Activated T-cell treated with anti-CD3 and anti-CD28 coated beads, Interleukin-2, amount 50 U/mL, for 4 hours (primary cell): Measurements from ENCODE around the gene RRM1. TPM values are rescaled to one million over a fixed set of nuclear protein-coding genes. Genes with fewer than 3 reads are reported as not detected.
"Not testable (repeated sequence)": the region's sequence is repeated elsewhere in the genome, so short reads cannot be mapped to it uniquely, and the experiment has no call there.

Source experiments
- ATAC-seq, 2 donors: fragments of 200-7000 bp; cut with Tn5 transposase; one replicate each; pipeline ENCODE4 v1.10.0; 2021
- DNase-seq: peaks from one replicate; pipeline ENCODE4 v3.0.0-alpha.2; 2020
- H3K27me3 Mint-ChIP-seq: one replicate; pipeline ENCODE4 v1.8.0; 2021; ENCODE audit warnings: low read depth, mixed read lengths
- H3K36me3 Mint-ChIP-seq: one replicate; pipeline ENCODE4 v1.8.0; 2022; ENCODE audit warnings: mixed read lengths; ENCODE audit not compliant: insufficient read depth
- H3K4me1 Mint-ChIP-seq: one replicate; pipeline ENCODE4 v1.8.0; 2021; ENCODE audit warnings: low read depth, mixed read lengths
- H3K4me3 Mint-ChIP-seq: one replicate; pipeline ENCODE4 v1.8.0; 2021; ENCODE audit warnings: mild to moderate bottlenecking, moderate library complexity, mixed read lengths
- H3K9me3 Mint-ChIP-seq: one replicate; pipeline ENCODE4 v1.8.0; 2021; ENCODE audit warnings: mixed read lengths
- total RNA-seq, 3 donors: library from RNA; stranded (reverse); gene quantifications; one replicate each; pipeline ENCODE4 v1.2.1, GENCODE V29; 2021

Gene RRM1
- total RNA-seq, 3 donors from 2014 or later, result 107 to 147 (median 118) TPM

DNA sequence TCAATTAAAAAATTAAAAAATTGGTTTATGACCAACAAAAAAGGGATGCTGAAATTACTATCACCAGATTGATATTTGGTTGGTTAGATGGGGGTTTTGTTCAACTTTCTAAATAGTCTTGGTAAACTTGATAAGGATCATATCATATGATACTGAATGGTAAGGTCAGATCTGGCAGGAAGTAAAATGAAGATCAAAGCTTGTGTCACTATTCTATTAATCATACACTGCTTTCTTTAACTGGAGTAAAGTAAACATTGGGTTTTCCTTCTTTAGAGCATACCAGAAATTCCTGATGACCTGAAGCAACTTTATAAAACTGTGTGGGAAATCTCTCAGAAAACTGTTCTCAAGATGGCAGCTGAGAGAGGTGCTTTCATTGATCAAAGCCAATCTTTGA, 40.2 kb downstream of the RRM1 start:
- ATAC-seq (no peak), DNase-seq (no peak)
- Mint-ChIP-seq H3K4me1 (peaks cover 3% of the 10 kb centered on the region), H3K36me3 (peaks cover 50% of the 10 kb centered on the region), H3K27me3 (no peaks in the 10 kb centered on the region), H3K9me3 (peaks cover 15% of the 10 kb centered on the region), H3K4me3 (no peak overlapping the region)

DNA sequence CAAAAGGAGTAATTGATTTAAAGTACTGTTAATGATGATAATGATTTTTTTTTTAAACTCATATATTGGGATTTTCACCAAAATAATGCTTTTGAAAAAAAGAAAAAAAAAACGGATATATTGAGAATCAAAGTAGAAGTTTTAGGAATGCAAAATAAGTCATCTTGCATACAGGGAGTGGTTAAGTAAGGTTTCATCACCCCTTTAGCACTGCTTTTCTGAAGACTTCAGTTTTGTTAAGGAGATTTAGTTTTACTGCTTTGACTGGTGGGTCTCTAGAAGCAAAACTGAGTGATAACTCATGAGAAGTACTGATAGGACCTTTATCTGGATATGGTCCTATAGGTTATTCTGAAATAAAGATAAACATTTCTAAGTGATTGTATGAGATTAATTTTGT, 43.9 kb downstream of the RRM1 start:
- DNase-seq (no peak), ATAC-seq (no peak)
- Mint-ChIP-seq H3K27me3 (no peaks in the 10 kb centered on the region), H3K36me3 (peaks cover 69% of the 10 kb centered on the region), H3K4me3 (no peak overlapping the region), H3K9me3 (peaks cover 29% of the 10 kb centered on the region), H3K4me1 (peaks cover 3% of the 10 kb centered on the region)

GRCh38 chr11:4140067-4140636, 45.6 kb downstream of the RRM1 start:
- ATAC-seq, result no peak
- no peaks in the 10 kb centered on the region for H3K27me3 Mint-ChIP-seq
- peaks cover 29% of the 10 kb centered on the region for H3K9me3 Mint-ChIP-seq
- DNase-seq, result no peak
- H3K36me3 Mint-ChIP-seq, result peaks cover 60% of the 10 kb centered on the region
- H3K4me3 Mint-ChIP-seq, result no peak overlapping the region
- no peaks in the 10 kb centered on the region for H3K4me1 Mint-ChIP-seq

GRCh38 chr11:4146070-4146771, 51.6 kb downstream of the RRM1 start:
- H3K4me1 Mint-ChIP-seq, result no peaks in the 10 kb centered on the region
- H3K27me3 Mint-ChIP-seq, result no peaks in the 10 kb centered on the region
- H3K36me3 Mint-ChIP-seq, result peaks cover 22% of the 10 kb centered on the region
- peaks cover 2% of the 10 kb centered on the region for H3K9me3 Mint-ChIP-seq
- DNase-seq (no peak), ATAC-seq (no peak)
- no peak overlapping the region for H3K4me3 Mint-ChIP-seq

DNA sequence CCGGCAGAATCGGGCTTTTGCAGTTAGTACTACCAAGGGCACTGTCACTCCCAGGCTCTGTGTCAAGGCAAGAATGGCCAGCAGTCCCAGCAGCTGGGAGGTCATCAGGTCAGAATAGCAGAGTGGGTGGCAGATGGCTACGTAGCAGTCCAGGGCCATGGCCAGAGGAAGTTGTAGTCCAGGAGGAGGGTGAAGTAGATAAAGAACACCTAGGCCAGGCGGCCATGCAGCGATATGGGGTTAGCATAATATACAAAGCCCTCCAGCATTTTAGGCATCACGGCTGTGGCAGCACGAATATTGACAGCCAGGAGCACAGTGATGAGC, 52.1 kb downstream of the RRM1 start:
- H3K4me3 Mint-ChIP-seq, result no peak overlapping the region
- DNase-seq (no peak), ATAC-seq (no peak)
- H3K4me1 Mint-ChIP-seq, result no peaks in the 10 kb centered on the region
- H3K36me3 Mint-ChIP-seq, result peaks cover 18% of the 10 kb centered on the region
- no peaks in the 10 kb centered on the region for H3K9me3 Mint-ChIP-seq
- H3K27me3 Mint-ChIP-seq, result no peaks in the 10 kb centered on the region

GRCh38 chr11:4154503-4154902, 59.9 kb downstream of the RRM1 start:
- H3K4me1 Mint-ChIP-seq, result no peaks in the 10 kb centered on the region
- DNase-seq, result no peak
- peaks cover 3% of the 10 kb centered on the region for H3K27me3 Mint-ChIP-seq
- H3K36me3 Mint-ChIP-seq, result no peaks in the 10 kb centered on the region
- ATAC-seq, result no peak
- no peak overlapping the region for H3K4me3 Mint-ChIP-seq
- no peaks in the 10 kb centered on the region for H3K9me3 Mint-ChIP-seq

GRCh38 chr11:4156571-4156970, 62.0 kb downstream of the RRM1 start:
- no peaks in the 10 kb centered on the region for H3K36me3 Mint-ChIP-seq
- ATAC-seq, result no peak

DNA sequence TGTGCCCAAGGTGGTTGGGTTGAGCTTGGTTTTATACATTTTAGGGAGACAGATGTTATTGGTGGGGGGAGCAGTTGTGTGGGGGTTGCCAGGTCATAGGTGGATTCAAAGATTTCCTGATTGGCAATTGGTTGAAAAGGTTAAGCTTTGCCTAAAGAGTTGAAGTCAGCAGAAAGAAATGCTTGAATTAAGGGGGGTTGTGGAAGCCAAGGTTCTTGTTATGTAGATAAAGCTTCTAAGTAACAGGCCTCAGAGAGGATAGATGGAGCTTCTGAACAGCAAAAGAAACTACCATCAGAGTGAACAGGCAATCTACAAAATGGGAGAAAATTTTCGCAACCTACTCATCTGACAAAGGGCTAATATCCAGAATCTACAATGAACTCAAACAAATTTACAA, 64.2 kb downstream of the RRM1 start:
- H3K9me3 Mint-ChIP-seq, H3K27me3 Mint-ChIP-seq, H3K4me1 Mint-ChIP-seq, H3K4me3 Mint-ChIP-seq, H3K36me3 Mint-ChIP-seq, DNase-seq, ATAC-seq: not testable (repeated sequence)

More at GRCh38 chr11:4156571-4156970, 62.0 kb downstream of the RRM1 start:
- H3K4me3 Mint-ChIP-seq, result no peak overlapping the region
- H3K27me3 Mint-ChIP-seq, result peaks cover 3% of the 10 kb centered on the region
- no peaks in the 10 kb centered on the region for H3K9me3 Mint-ChIP-seq
- no peaks in the 10 kb centered on the region for H3K4me1 Mint-ChIP-seq
- no peak for DNase-seq

DNA sequence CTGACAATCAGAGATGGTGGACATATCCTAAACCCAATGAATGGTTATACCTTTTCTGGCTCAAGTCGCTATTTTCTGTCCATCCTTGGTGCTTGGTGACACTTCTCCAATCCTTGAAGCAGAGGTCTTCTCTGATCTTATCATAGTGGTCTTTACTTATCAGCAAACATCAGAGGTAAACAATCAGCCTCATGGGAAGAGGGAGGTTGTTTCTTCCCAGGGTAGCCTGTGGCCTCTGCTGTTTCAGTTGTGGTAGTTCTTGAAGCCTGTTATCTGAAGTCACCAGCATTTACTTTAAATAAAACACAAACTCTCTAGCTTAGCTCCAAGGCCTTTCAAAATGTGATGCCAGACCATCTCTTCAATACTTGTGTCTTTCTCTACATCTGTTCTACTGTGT, 66.7 kb downstream of the RRM1 start:
- ATAC-seq (no peak), DNase-seq (no peak)
- H3K36me3 Mint-ChIP-seq, result no peaks in the 10 kb centered on the region
- H3K4me1 Mint-ChIP-seq, result no peaks in the 10 kb centered on the region
- no peaks in the 10 kb centered on the region for H3K9me3 Mint-ChIP-seq
- H3K4me3 Mint-ChIP-seq, result no peak overlapping the region
- no peaks in the 10 kb centered on the region for H3K27me3 Mint-ChIP-seq

DNA sequence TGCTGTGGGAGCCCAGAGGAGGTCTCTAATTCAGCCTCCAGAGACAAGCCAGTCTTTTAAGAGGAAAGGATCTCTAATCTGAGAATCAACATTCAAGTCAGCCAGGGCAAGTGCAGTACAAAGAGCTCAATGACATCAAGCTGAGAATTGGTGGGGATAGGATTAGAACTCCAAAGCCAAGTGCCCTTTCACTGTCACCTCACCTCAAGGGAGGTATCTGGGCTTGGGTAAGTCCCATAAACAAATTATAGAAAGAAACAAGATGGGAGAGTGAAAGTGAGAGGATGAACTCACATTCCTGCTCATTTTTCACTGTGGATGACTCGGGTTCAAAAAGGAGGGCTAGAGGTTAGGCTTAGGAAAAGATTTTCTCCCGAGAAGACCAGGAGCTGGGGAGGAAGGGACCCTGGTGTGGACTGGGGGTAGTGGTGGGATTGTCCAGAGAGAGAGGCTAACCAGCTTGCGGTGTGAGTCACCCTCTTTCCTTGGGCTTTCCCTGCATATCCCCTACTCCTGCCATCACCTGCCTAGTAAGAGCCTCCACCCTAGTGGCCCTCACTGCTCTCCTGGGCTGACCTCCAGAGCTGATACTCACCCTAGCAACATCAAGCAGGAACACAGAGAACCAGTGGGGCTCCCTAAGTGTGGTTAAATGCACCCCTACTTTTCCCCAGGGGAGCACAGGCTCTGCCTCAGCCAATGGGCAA, 70.4 kb downstream of the RRM1 start:
- H3K4me3 Mint-ChIP-seq, result no peak overlapping the region
- no peaks in the 10 kb centered on the region for H3K4me1 Mint-ChIP-seq
- H3K27me3 Mint-ChIP-seq, result no peaks in the 10 kb centered on the region
- ATAC-seq (no peak), DNase-seq (no peak)
- no peaks in the 10 kb centered on the region for H3K36me3 Mint-ChIP-seq
- no peaks in the 10 kb centered on the region for H3K9me3 Mint-ChIP-seq

DNA sequence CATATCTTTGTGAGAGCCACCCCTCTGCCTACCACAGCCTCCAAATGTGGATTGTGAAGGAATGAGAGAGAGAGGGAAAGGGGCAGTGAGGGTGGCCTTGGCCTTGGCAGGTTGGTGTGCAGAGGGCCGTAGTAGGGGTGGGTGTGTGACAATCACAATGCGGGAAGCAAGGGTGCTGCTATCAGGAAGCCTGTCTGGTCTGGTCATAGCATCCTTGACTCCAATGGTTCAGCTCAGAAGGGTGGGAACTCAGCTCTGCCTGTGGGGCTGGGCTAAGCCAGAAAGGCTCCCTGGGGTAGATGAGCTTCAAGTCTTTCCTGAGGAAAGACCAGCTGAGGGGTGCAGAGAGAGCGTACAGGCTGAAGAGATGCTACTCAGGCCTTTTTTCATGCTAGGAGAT, 72.7 kb downstream of the RRM1 start:
- no peak for DNase-seq
- no peaks in the 10 kb centered on the region for H3K4me1 Mint-ChIP-seq
- ATAC-seq, result no peak

GRCh38 chr11:4167758-4168157, 73.2 kb downstream of the RRM1 start:
- Mint-ChIP-seq H3K36me3 (no peaks in the 10 kb centered on the region), H3K9me3 (no peaks in the 10 kb centered on the region), H3K27me3 (no peaks in the 10 kb centered on the region), H3K4me3 (no peak overlapping the region), H3K4me1 (no peaks in the 10 kb centered on the region)
- ATAC-seq (no peak), DNase-seq (no peak)

More for the DNA sequence above, 72.7 kb downstream of the RRM1 start:
- Mint-ChIP-seq H3K9me3 (no peaks in the 10 kb centered on the region), H3K4me3 (no peak overlapping the region), H3K27me3 (no peaks in the 10 kb centered on the region), H3K36me3 (no peaks in the 10 kb centered on the region)

GRCh38 chr11:4175620-4176350, 81.2 kb downstream of the RRM1 start:
- not testable (repeated sequence) for DNase-seq, H3K36me3 Mint-ChIP-seq
- peak overlapping the region; percentile 10 for H3K4me3 Mint-ChIP-seq

GRCh38 chr11:4178813-4179662, 84.4 kb downstream of the RRM1 start:
- no peak for DNase-seq
- Mint-ChIP-seq H3K4me3 (no peak overlapping the region), H3K9me3 (no peaks in the 10 kb centered on the region), H3K27me3 (peaks cover 11% of the 10 kb centered on the region), H3K4me1 (no peaks in the 10 kb centered on the region), H3K36me3 (no peaks in the 10 kb centered on the region)
- ATAC-seq, result no peak

More at GRCh38 chr11:4175620-4176350, 81.2 kb downstream of the RRM1 start:
- peaks cover 11% of the 10 kb centered on the region for H3K27me3 Mint-ChIP-seq
- not testable (repeated sequence) for ATAC-seq, H3K9me3 Mint-ChIP-seq, H3K4me1 Mint-ChIP-seq
